IMR-90 (cell line): ENCODE data around the gene GPR183. TPM values are rescaled to one million over a fixed set of nuclear protein-coding genes. Genes with fewer than 3 reads are reported as not detected.
A peak's percentile ranks its signal among the peaks of the same experiment; 100 is the strongest.

ENCODE experiments used
- ATAC-seq: fragments of 200-7000 bp; cut with Tn5 transposase; 2 replicates; pipeline ENCODE4 v1.9.1; 2020; ENCODE audit warnings: low read depth, mild to moderate bottlenecking, moderate library complexity
- BruUV-seq: library from RNA; stranded (reverse); fragments of 400-500 nt; replicated peaks from 2 replicates; lab custom pipeline; 2021; lab: Mats Ljungman, UMichigan
- CTCF ChIA-PET: fragments of 300-600 bp; formaldehyde crosslinking; extraction: SDS; loops from one replicate; lab custom pipeline; 2021; ENCODE audit warnings: antibody characterized with exemption; lab: Yijun Ruan, JAX
- POLR2A ChIA-PET: fragments of 300-600 bp; sonication (Branson Sonifier 250); formaldehyde crosslinking; loops from one replicate; lab custom pipeline; 2022; ENCODE audit warnings: antibody characterized with exemption; ENCODE audit not compliant: unreplicated experiment; lab: Charles Lee
- DNase-seq: peaks from one replicate; pipeline ENCODE4 v3.0.0; 2013
- H2AFZ ChIP-seq: replicated peaks from 2 replicates; pipeline ENCODE3; 2013; ENCODE audit warnings: low read length, mild to moderate bottlenecking; ENCODE audit not compliant: poor library complexity
- H2AK5ac ChIP-seq: 2 replicates; pipeline ENCODE4 v1.6.1; 2013; ENCODE audit warnings: low read depth, low read length, inconsistent platforms
- H2AK9ac ChIP-seq: replicated peaks from 2 replicates; pipeline ENCODE3; 2013; ENCODE audit warnings: mild to moderate bottlenecking, low read depth, low read length, moderate library complexity; ENCODE audit not compliant: poor library complexity
- H2BK120ac ChIP-seq: 2 replicates; pipeline ENCODE4 v1.6.1; 2013; ENCODE audit warnings: low read depth, low read length, inconsistent platforms
- H2BK15ac ChIP-seq: 3 replicates; pipeline ENCODE4 v1.6.1; 2013; ENCODE audit warnings: low read depth, low read length, inconsistent platforms
- H2BK20ac ChIP-seq: 2 replicates; pipeline ENCODE4 v1.6.1; 2013; ENCODE audit warnings: low read depth, mild to moderate bottlenecking, inconsistent platforms, low read length, moderate library complexity
- H2BK5ac ChIP-seq: 2 replicates; pipeline ENCODE4 v1.6.1; 2013; ENCODE audit warnings: mild to moderate bottlenecking, low read depth, low read length, inconsistent platforms; ENCODE audit not compliant: poor library complexity, severe bottlenecking
- H3K14ac ChIP-seq: replicated peaks from 2 replicates; pipeline ENCODE4 v1.6.1; 2013; ENCODE audit warnings: low read depth, low read length, inconsistent platforms
- H3K18ac ChIP-seq: 2 replicates; pipeline ENCODE4 v1.6.1; 2013; ENCODE audit warnings: low read depth, low read length, control low read depth
- H3K23ac ChIP-seq: 2 replicates; pipeline ENCODE4 v1.6.1; 2013; ENCODE audit warnings: low read depth, low read length, inconsistent platforms
- H3K27ac ChIP-seq: 2 replicates; pipeline ENCODE4 v1.5.1; 2013; ENCODE audit warnings: mild to moderate bottlenecking, control low read depth, low read length; ENCODE audit not compliant: insufficient read depth
- H3K27me3 ChIP-seq: 2 replicates; pipeline ENCODE4 v1.6.1; 2013; ENCODE audit warnings: low read length; ENCODE audit not compliant: control insufficient read depth, insufficient read depth
- H3K36me3 ChIP-seq: 2 replicates; pipeline ENCODE4 v1.6.1; 2013; ENCODE audit warnings: low read length, mixed read lengths; ENCODE audit not compliant: control insufficient read depth, insufficient read depth
- H3K4ac ChIP-seq: 2 replicates; pipeline ENCODE4 v1.6.1; 2013; ENCODE audit warnings: low read depth, low read length, inconsistent platforms
- H3K4me1 ChIP-seq: 2 replicates; pipeline ENCODE4 v1.6.1; 2013; ENCODE audit warnings: low read length, mixed read lengths; ENCODE audit not compliant: control insufficient read depth, insufficient read depth
- H3K4me2 ChIP-seq: 2 replicates; pipeline ENCODE4 v1.6.1; 2013; ENCODE audit warnings: low read depth, mild to moderate bottlenecking, control low read depth, low read length, moderate library complexity
- H3K4me3 ChIP-seq: 2 replicates; pipeline ENCODE4 v1.5.1; 2013; ENCODE audit warnings: low read depth, mild to moderate bottlenecking, control low read depth, low read length, moderate library complexity; ENCODE audit not compliant: insufficient read depth
- H3K56ac ChIP-seq: 2 replicates; pipeline ENCODE4 v1.6.1; 2013; ENCODE audit warnings: low read length, inconsistent platforms; ENCODE audit not compliant: insufficient read depth; ENCODE audit errors: extremely low read depth
- H3K79me1 ChIP-seq, 2 experiments: 2 replicates each; pipeline ENCODE4 v1.6.1; 2013; ENCODE audit warnings: low read length in 2 of 2, inconsistent platforms in 1 of 2, low read depth in 1 of 2
- H3K9ac ChIP-seq: 2 replicates; pipeline ENCODE4 v1.6.1; 2013; ENCODE audit warnings: low read depth, low read length, control low read depth
- H3K9me1 ChIP-seq: 2 replicates; pipeline ENCODE4 v1.6.1; 2013; ENCODE audit warnings: low read length, inconsistent platforms; ENCODE audit not compliant: insufficient read depth
- H3K9me3 ChIP-seq: 2 replicates; pipeline ENCODE4 v1.6.1; 2013; ENCODE audit warnings: low read length; ENCODE audit not compliant: control insufficient read depth, insufficient read depth
- H4K20me1 ChIP-seq: 2 replicates; pipeline ENCODE4 v1.6.1; 2013; ENCODE audit warnings: low read length, inconsistent platforms; ENCODE audit not compliant: insufficient read depth
- H4K5ac ChIP-seq: 2 replicates; pipeline ENCODE4 v1.6.1; 2013; ENCODE audit warnings: mild to moderate bottlenecking, low read depth, low read length, control low read depth
- H4K8ac ChIP-seq, 2 experiments: 2 replicates each; pipeline ENCODE4 v1.6.1; 2013; ENCODE audit warnings: low read depth in 2 of 2, low read length in 2 of 2, control low read depth in 1 of 2, inconsistent platforms in 1 of 2
- H4K91ac ChIP-seq: 2 replicates; pipeline ENCODE4 v1.6.1; 2013; ENCODE audit warnings: low read depth, low read length, inconsistent platforms; ENCODE audit not compliant: insufficient read depth
- BHLHE40 ChIP-seq: fragments of 150-350 bp; IDR thresholded peaks from 2 replicates; pipeline ENCODE4 v1.6.1; 2016; ENCODE audit warnings: mild to moderate bottlenecking, low read depth, low read length
- CEBPB ChIP-seq: IDR thresholded peaks from 2 replicates; pipeline ENCODE4 v1.6.1; 2012; ENCODE audit warnings: low read depth, low read length, improper control_type of control experiment
- CTCF ChIP-seq: conservative IDR thresholded peaks from 2 replicates; pipeline ENCODE4 v1.5.1; 2012; ENCODE audit warnings: mild to moderate bottlenecking, low read depth, low read length, improper control_type of control experiment
- ELK1 ChIP-seq: fragments of 150-350 bp; IDR thresholded peaks from 2 replicates; pipeline ENCODE4 v1.6.1; 2016; ENCODE audit warnings: low read depth, mild to moderate bottlenecking, low read length, moderate library complexity, borderline replicate concordance
- MAFK ChIP-seq: IDR thresholded peaks from 2 replicates; pipeline ENCODE4 v1.6.1; 2012; ENCODE audit warnings: low read depth, low read length, improper control_type of control experiment
- MAZ ChIP-seq: IDR thresholded peaks from 2 replicates; pipeline ENCODE4 v1.6.1; 2012; ENCODE audit warnings: low read depth, mild to moderate bottlenecking, low read length, improper control_type of control experiment, moderate library complexity, borderline replicate concordance
- NFE2L2 ChIP-seq: fragments of 150-350 bp; IDR thresholded peaks from 2 replicates; pipeline ENCODE4 v1.6.1; 2016; ENCODE audit warnings: low read depth, mild to moderate bottlenecking, low read length
- POLR2A ChIP-seq: IDR thresholded peaks from 2 replicates; pipeline ENCODE4 v1.6.1; 2012; ENCODE audit warnings: mild to moderate bottlenecking, low read depth, low read length
- RCOR1 ChIP-seq: IDR thresholded peaks from 2 replicates; pipeline ENCODE4 v1.6.1; 2012; ENCODE audit warnings: mild to moderate bottlenecking, low read length, improper control_type of control experiment; ENCODE audit not compliant: insufficient replicate concordance
- RFX5 ChIP-seq: IDR thresholded peaks from 2 replicates; pipeline ENCODE4 v1.8.0; 2012; ENCODE audit warnings: low read depth, mild to moderate bottlenecking, low read length, moderate library complexity
- USF2 ChIP-seq: fragments of 150-350 bp; IDR thresholded peaks from 2 replicates; pipeline ENCODE4 v1.6.1; 2017; ENCODE audit warnings: mild to moderate bottlenecking, antibody characterized with exemption, low read length, low read depth
- WGBS, 2 experiments: methylation state at CpG; one replicate each; pipeline versions ENCODE4 v1.1.5 to v1.1.7; 2013; ENCODE audit warnings: missing lambda C conversion rate in 2 of 2; ENCODE audit not compliant: insufficient read length in 1 of 2; ENCODE audit errors: extremely low coverage in 2 of 2; 5-methylcytosine and 5-hydroxymethylcytosine counted together
- dilution Hi-C: fragments of 300-500 bp; cut with HindIII; formaldehyde crosslinking; loops from one replicate; pipeline ENCODE4 v1.14.3; 2018; ENCODE audit warnings: low sequenced_read_pairs; ENCODE audit not compliant: unreplicated experiment
- in situ Hi-C: fragments of 300-500 bp; cut with MboI; formaldehyde crosslinking; loops from 3 replicates; pipeline ENCODE4 v1.14.3; 2019; ENCODE audit warnings: low sequenced_read_pairs, inconsistent platforms, mixed read lengths
- intact Hi-C: fragments of 100-400 bp; cut with micrococcal nuclease; formaldehyde crosslinking; loops from 2 replicates; pipeline ENCODE4 v1.10.0; 2022
- polyA plus RNA-seq, 3 experiments: library from polyadenylated mRNA; depleted of rRNA; stranded (reverse); fragments of >200 nt; gene quantifications; 2 replicates each; pipeline ENCODE4 v1.2.3, GENCODE V29; 2012; ENCODE audit warnings: low replicate concordance in 1 of 3
- total RNA-seq: library from RNA; depleted of rRNA; stranded (reverse); fragments of >200 nt; gene quantifications from 2 replicates; pipeline ENCODE4 v1.2.3, GENCODE V29; 2012

The GPR183 gene
- total and polyA plus RNA-seq, 2 of the 4 experiments (the other 2 are of a cell fraction) = 0.18 to 0.31 TPM

GRCh38 chr13:99356262-99357091 is 49.3 kb upstream of the GPR183 start (continued):
- TF ChIP-seq USF2 (no peak), POLR2A (no peak)

GRCh38 chr13:99356012-99356261 is 48.7 kb upstream of the GPR183 start:
- Histone ChIP-seq H4K20me1 (peaks cover 36% of the 10 kb centered on the region), H2AK5ac (no peak overlapping the region; the same call in 1 of the 2 replicates), H3K36me3 (peaks cover 5% of the 10 kb centered on the region), H3K14ac (peak overlapping the region; percentile 44; the same call in 1 of the 2 replicates), H3K4ac (no peak overlapping the region), H3K4me2 (peak overlapping the region; percentile 94), H3K23ac (no peak overlapping the region), H2BK20ac (no peak overlapping the region), H2BK15ac (no peak overlapping the region), H3K9me3 (no peaks in the 10 kb centered on the region), H3K27me3 (no peaks in the 10 kb centered on the region), H4K91ac (no peak overlapping the region), H2AFZ (no peak overlapping the region), H4K5ac (no peak overlapping the region), H2AK9ac (peak overlapping the region; percentile 39), H3K56ac (no peak overlapping the region), H3K9ac (no peak overlapping the region), H4K8ac (no peak overlapping the region), H3K79me1 (peaks cover 0 to 19% of the 10 kb centered on the region in 2 experiments; a peak in 2 of 4 replicates), H3K27ac (no peak overlapping the region), H3K4me3 (0 out of 2 replicates have a peak overlapping the region, but pooled peaks have one; percentile 26), H3K18ac (no peak overlapping the region), H2BK5ac (no peak overlapping the region), H2BK120ac (no peak overlapping the region), H3K9me1 (peaks cover 24% of the 10 kb centered on the region), H3K4me1 (peaks cover 16% of the 10 kb centered on the region)
- dilution Hi-C loops = no loop called here
- in situ Hi-C loops = no loop called here
- intact Hi-C loops = no loop called here
- no TSS peak for BruUV-seq
- DNase-seq (no peak), ATAC-seq (no peak)
- no CpG with 5 or more reads among the region's 1 CpG for WGBS, 2 experiments
- ChIA-PET CTCF (interaction anchor here (0.7 kb wide), 1 partner anchor 87 kb away, joined by 4 read pairs; no protein-coding TSS in a partner anchor), POLR2A (no interaction called here)
- no peak for TF ChIP-seq BHLHE40
- no peak for TF ChIP-seq MAZ
- no peak for TF ChIP-seq RCOR1
- no peak for TF ChIP-seq CTCF
- no peak for TF ChIP-seq MAFK
- no peak for TF ChIP-seq USF2
- no peak for TF ChIP-seq CEBPB
- TF ChIP-seq RFX5 = no peak
- TF ChIP-seq NFE2L2 = no peak
- TF ChIP-seq ELK1 = no peak
- TF ChIP-seq POLR2A = no peak
